Neural progenitor cell (in vitro differentiated cells): ENCODE data around the gene RERE.

Experiments used
- EZH2phosphoT487 ChIP-seq: fragments of 200-600 bp; sonication (generic); IDR thresholded peaks from 2 replicates; pipeline ENCODE4 v1.6.1; 2017; ENCODE audit warnings: antibody characterized with exemption
- TF ChIP-seq, protein P1 (sequence below): fragments of 200-600 bp; sonication (generic); IDR thresholded peaks from 2 replicates; pipeline ENCODE4 v1.5.1; 2017; ENCODE audit warnings: antibody characterized with exemption, mild to moderate bottlenecking

- TF ChIP-seq, protein P1, sequence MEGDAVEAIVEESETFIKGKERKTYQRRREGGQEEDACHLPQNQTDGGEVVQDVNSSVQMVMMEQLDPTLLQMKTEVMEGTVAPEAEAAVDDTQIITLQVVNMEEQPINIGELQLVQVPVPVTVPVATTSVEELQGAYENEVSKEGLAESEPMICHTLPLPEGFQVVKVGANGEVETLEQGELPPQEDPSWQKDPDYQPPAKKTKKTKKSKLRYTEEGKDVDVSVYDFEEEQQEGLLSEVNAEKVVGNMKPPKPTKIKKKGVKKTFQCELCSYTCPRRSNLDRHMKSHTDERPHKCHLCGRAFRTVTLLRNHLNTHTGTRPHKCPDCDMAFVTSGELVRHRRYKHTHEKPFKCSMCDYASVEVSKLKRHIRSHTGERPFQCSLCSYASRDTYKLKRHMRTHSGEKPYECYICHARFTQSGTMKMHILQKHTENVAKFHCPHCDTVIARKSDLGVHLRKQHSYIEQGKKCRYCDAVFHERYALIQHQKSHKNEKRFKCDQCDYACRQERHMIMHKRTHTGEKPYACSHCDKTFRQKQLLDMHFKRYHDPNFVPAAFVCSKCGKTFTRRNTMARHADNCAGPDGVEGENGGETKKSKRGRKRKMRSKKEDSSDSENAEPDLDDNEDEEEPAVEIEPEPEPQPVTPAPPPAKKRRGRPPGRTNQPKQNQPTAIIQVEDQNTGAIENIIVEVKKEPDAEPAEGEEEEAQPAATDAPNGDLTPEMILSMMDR: no peak
- TF ChIP-seq EZH2phosphoT487: no peak
Measured at GRCh38 chr1:8560035-8560434, 257.4 kb downstream of the RERE start.
